PC-3 (cell line): ENCODE data around the gene WEE1. TPM values are rescaled to one million over a fixed set of nuclear protein-coding genes. Genes with fewer than 3 reads are reported as not detected.

Source experiments
- ATAC-seq: fragments of 200-7000 bp; cut with Tn5 transposase; 2 replicates; pipeline ENCODE4 v1.9.1; 2020; ENCODE audit warnings: mild to moderate bottlenecking, moderate library complexity
- BruUV-seq: library from RNA; stranded (reverse); fragments of 400-500 nt; replicated peaks from 2 replicates; lab custom pipeline; 2021; lab: Mats Ljungman, UMichigan
- CTCF ChIA-PET: fragments of 300-600 bp; sonication (Branson Sonifier 250); formaldehyde crosslinking; loops from one replicate; lab custom pipeline; 2022; ENCODE audit warnings: antibody characterized with exemption; lab: Charles Lee
- POLR2A ChIA-PET: fragments of 300-600 bp; sonication (Branson Sonifier 250); formaldehyde crosslinking; loops from one replicate; lab custom pipeline; 2022; ENCODE audit warnings: antibody characterized with exemption; ENCODE audit not compliant: unreplicated experiment; lab: Charles Lee
- DNase-seq: peaks from one replicate; pipeline ENCODE4 v3.0.0-alpha.2; 2015
- H2AFZ ChIP-seq: fragments of 300-600 bp; sonication (generic); 2 replicates; pipeline ENCODE4 v1.6.0; 2016; ENCODE audit warnings: antibody characterized with exemption, low read length
- H3F3A ChIP-seq: fragments of 300-600 bp; sonication (generic); one replicate; pipeline ENCODE4 v1.6.0; 2017; ENCODE audit warnings: antibody characterized with exemption, low read length, control low read depth, mild to moderate bottlenecking; ENCODE audit not compliant: unreplicated experiment
- H3K27ac ChIP-seq: fragments of 300-600 bp; sonication (generic); 2 replicates; pipeline ENCODE4 v1.5.1; 2016; ENCODE audit warnings: mild to moderate bottlenecking, low read length
- H3K27me3 ChIP-seq: fragments of 300-600 bp; sonication (generic); 2 replicates; pipeline ENCODE4 v1.6.1; 2016; ENCODE audit warnings: low read length, mixed read lengths
- H3K36me3 ChIP-seq: fragments of 300-600 bp; sonication (generic); 2 replicates; pipeline ENCODE4 v1.6.1; 2016; ENCODE audit warnings: low read depth, mixed run types, low read length, mixed read lengths
- H3K4me1 ChIP-seq: fragments of 300-600 bp; sonication (generic); 2 replicates; pipeline ENCODE4 v1.5.1; 2016; ENCODE audit warnings: low read length; ENCODE audit not compliant: insufficient read depth
- H3K4me2 ChIP-seq: fragments of 300-600 bp; sonication (generic); 2 replicates; pipeline ENCODE4 v1.6.0; 2016; ENCODE audit warnings: low read length
- H3K4me3 ChIP-seq: fragments of 300-600 bp; sonication (generic); 2 replicates; pipeline ENCODE4 v1.5.1; 2016; ENCODE audit warnings: mild to moderate bottlenecking, low read length, mixed read lengths
- H3K79me2 ChIP-seq: fragments of 300-600 bp; sonication (generic); 2 replicates; pipeline ENCODE4 v1.6.1; 2017; ENCODE audit warnings: low read length, mixed read lengths
- H3K9ac ChIP-seq: fragments of 300-600 bp; sonication (generic); 2 replicates; pipeline ENCODE4 v1.6.0; 2016; ENCODE audit warnings: mild to moderate bottlenecking, low read length
- H3K9me2 ChIP-seq: fragments of 300-600 bp; sonication (generic); replicated peaks from 2 replicates; pipeline ENCODE4 v1.6.1; 2016; ENCODE audit warnings: mixed run types, low read length, mixed read lengths
- H3K9me3 ChIP-seq: fragments of 300-600 bp; sonication (generic); 2 replicates; pipeline ENCODE4 v1.6.1; 2016; ENCODE audit warnings: low read length, mixed read lengths
- H4K20me1 ChIP-seq: fragments of 300-600 bp; sonication (generic); 2 replicates; pipeline ENCODE4 v1.6.1; 2016; ENCODE audit warnings: low read length, mixed read lengths
- EZH2 ChIP-seq: fragments of 300-600 bp; sonication (generic); IDR thresholded peaks from one replicate; pipeline ENCODE4 v1.6.1; 2017; ENCODE audit warnings: antibody characterized with exemption, mild to moderate bottlenecking, low read length; ENCODE audit not compliant: unreplicated experiment
- EZH2phosphoT487 ChIP-seq: fragments of 300-600 bp; sonication (generic); IDR thresholded peaks from 2 replicates; pipeline ENCODE4 v1.6.1; 2018; ENCODE audit warnings: mild to moderate bottlenecking, antibody characterized with exemption, low read length, borderline replicate concordance
- intact Hi-C: fragments of 100-400 bp; cut with micrococcal nuclease; formaldehyde crosslinking; loops from 2 replicates; pipeline ENCODE4 v1.9.0; 2023
- total RNA-seq: library from RNA; depleted of rRNA; stranded (reverse); fragments of >200 nt; gene quantifications from 2 replicates; pipeline ENCODE4 v1.2.3, GENCODE V29; 2014
- TF ChIP-seq, protein P1 (sequence below): fragments of 300-600 bp; sonication (generic); conservative IDR thresholded peaks from 2 replicates; pipeline ENCODE4 v1.5.1; 2017; ENCODE audit warnings: antibody characterized with exemption, low read depth, mild to moderate bottlenecking, low read length

WEE1 gene
- total RNA-seq, 1 experiment from 2014 or later, result 46.9 TPM

DNA sequence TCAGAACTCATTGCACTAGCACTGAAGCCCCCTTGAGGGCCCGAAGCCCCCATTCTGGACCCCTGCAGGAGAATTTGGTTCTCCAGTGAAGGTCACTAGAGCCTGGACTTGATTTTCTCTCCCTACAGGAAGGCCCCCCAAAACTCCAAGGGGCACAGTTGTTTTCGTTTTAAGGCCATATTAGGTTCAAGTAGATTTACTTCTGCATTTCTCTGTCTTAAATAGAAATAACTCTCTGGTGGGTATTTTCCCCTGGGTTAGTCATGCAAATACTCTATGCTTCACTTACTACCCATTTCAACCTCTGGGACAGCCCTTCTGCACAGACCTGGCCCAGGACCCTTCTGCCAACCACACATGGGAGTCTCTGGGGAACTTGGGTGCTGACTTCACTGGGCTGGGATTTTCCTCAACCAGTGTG is 41.6 kb downstream of the WEE1 start:
- Histone ChIP-seq H3K9me2 (no peaks in the 10 kb centered on the region), H3K36me3 (no peaks in the 10 kb centered on the region), H2AFZ (no peak overlapping the region), H3K9ac (no peak overlapping the region), H3F3A (no peaks in the 10 kb centered on the region), H3K27me3 (no peaks in the 10 kb centered on the region), H3K79me2 (no peaks in the 10 kb centered on the region), H3K4me3 (no peak overlapping the region), H3K9me3 (no peaks in the 10 kb centered on the region), H4K20me1 (no peaks in the 10 kb centered on the region), H3K27ac (no peak overlapping the region), H3K4me1 (peaks cover 26% of the 10 kb centered on the region), H3K4me2 (peak overlapping the region; percentile 78)
- no peak for TF ChIP-seq EZH2
- intact Hi-C loops, result loop anchor here (2.0 kb wide), 1 partner anchor 126 kb away; no protein-coding TSS in a partner anchor
- ATAC-seq (no peak), DNase-seq (no peak)
- BruUV-seq, result no TSS peak
- ChIA-PET CTCF (no interaction called here), POLR2A (no interaction called here)

DNA sequence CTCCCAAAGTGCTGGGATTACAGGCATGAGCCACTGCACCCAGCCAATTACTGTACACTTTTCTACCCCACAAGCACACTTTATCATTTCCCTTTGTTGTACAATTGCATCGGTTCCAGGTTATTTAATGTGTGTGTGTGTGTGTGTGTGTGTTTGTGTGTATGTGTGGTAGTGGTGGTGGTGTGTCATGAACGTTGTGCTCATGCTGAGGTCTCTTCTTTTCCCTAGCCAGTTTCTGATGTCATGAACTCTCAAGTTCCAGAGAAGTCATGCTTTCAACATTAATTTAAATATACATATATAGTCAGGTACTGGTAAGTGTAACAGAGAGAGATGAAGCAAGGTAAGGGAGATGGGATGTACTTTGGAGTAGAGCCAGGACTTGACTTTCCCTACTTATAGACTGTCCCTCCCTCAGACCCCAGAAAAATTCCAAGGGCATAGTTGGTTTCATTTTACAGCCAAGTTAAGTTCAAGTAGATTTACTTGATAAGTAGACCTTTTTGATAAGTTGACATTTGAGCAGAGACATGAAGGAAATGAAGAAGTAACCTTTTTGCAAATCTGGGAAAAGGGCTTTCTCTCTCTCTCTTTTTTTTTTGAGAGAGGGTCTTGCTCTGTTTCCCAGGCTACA is 42.7 kb downstream of the WEE1 start:
- no peak overlapping the region for H3K9ac ChIP-seq
- no TSS peak for BruUV-seq
- H3K79me2 ChIP-seq, result no peaks in the 10 kb centered on the region
- no peaks in the 10 kb centered on the region for H3F3A ChIP-seq
- no peak overlapping the region for H3K27ac ChIP-seq
- peaks cover 26% of the 10 kb centered on the region for H3K4me1 ChIP-seq
- intact Hi-C loops, result no loop called here
- POLR2A ChIA-PET, result no interaction called here
- no peak overlapping the region for H3K4me2 ChIP-seq
- H3K4me3 ChIP-seq, result no peak overlapping the region
- H2AFZ ChIP-seq, result no peak overlapping the region
- ATAC-seq (no peak), DNase-seq (no peak)
- no peaks in the 10 kb centered on the region for H3K36me3 ChIP-seq
- no peaks in the 10 kb centered on the region for H3K9me2 ChIP-seq
- no peak for TF ChIP-seq EZH2
- TF ChIP-seq, protein P1, sequence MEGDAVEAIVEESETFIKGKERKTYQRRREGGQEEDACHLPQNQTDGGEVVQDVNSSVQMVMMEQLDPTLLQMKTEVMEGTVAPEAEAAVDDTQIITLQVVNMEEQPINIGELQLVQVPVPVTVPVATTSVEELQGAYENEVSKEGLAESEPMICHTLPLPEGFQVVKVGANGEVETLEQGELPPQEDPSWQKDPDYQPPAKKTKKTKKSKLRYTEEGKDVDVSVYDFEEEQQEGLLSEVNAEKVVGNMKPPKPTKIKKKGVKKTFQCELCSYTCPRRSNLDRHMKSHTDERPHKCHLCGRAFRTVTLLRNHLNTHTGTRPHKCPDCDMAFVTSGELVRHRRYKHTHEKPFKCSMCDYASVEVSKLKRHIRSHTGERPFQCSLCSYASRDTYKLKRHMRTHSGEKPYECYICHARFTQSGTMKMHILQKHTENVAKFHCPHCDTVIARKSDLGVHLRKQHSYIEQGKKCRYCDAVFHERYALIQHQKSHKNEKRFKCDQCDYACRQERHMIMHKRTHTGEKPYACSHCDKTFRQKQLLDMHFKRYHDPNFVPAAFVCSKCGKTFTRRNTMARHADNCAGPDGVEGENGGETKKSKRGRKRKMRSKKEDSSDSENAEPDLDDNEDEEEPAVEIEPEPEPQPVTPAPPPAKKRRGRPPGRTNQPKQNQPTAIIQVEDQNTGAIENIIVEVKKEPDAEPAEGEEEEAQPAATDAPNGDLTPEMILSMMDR, result no peak
- TF ChIP-seq EZH2phosphoT487, result no peak
- no peaks in the 10 kb centered on the region for H3K27me3 ChIP-seq
- no peaks in the 10 kb centered on the region for H4K20me1 ChIP-seq
- no peaks in the 10 kb centered on the region for H3K9me3 ChIP-seq
- CTCF ChIA-PET, result no interaction called here

- POLR2A ChIA-PET, result interaction anchor here (0.6 kb wide), 1 partner anchor 43 kb away, joined by 3 read pairs; no protein-coding TSS in a partner anchor
- Histone ChIP-seq H3K4me1 (peaks cover 26% of the 10 kb centered on the region), H3K9me3 (no peaks in the 10 kb centered on the region), H3K27me3 (no peaks in the 10 kb centered on the region), H4K20me1 (no peaks in the 10 kb centered on the region), H3K9me2 (no peaks in the 10 kb centered on the region), H2AFZ (no peak overlapping the region), H3K36me3 (no peaks in the 10 kb centered on the region), H3F3A (no peaks in the 10 kb centered on the region), H3K4me2 (no peak overlapping the region), H3K79me2 (no peaks in the 10 kb centered on the region), H3K27ac (no peak overlapping the region), H3K4me3 (no peak overlapping the region), H3K9ac (no peak overlapping the region)
- no TSS peak for BruUV-seq
- CTCF ChIA-PET, result no interaction called here
- DNase-seq, result no peak
- intact Hi-C loops, result no loop called here
- TF ChIP-seq EZH2phosphoT487 (no peak), EZH2 (no peak)
- TF ChIP-seq, protein P1, result no peak
- no peak for ATAC-seq
Observed at GRCh38 chr11:9616858-9617257, 43.4 kb downstream of the WEE1 start.
